Kidney tubule cell (primary cell): ENCODE data around the gene USP4.

Experiments
- DNase-seq: peaks from one replicate; pipeline ENCODE4 v3.0.0-alpha.2; 2018; ENCODE audit warnings: low spot score

USP4 gene

GRCh38 chr3:49296781-49297411 lies 43.0 kb downstream of the USP4 start:
- no peak for DNase-seq

GRCh38 chr3:49295489-49296058 lies 44.3 kb downstream of the USP4 start:
- DNase-seq = peak; percentile 11

- no peak for DNase-seq
Measured at GRCh38 chr3:49294343-49294742, 45.5 kb downstream of the USP4 start.

GRCh38 chr3:49283997-49284396 lies 55.9 kb downstream of the USP4 start:
- DNase-seq = no peak

- no peak for DNase-seq
Measured at GRCh38 chr3:49279376-49279775, 60.5 kb downstream of the USP4 start.

GRCh38 chr3:49278548-49278947 lies 61.3 kb downstream of the USP4 start:
- DNase-seq = no peak

- DNase-seq = no peak
Measured at GRCh38 chr3:49277383-49277775, 62.5 kb downstream of the USP4 start.

GRCh38 chr3:49276475-49277382 lies 63.1 kb downstream of the USP4 start, which contains the start of gene C3orf62:
C3orf62 (minus strand) TSS chr3:49277232; CDS start chr3:49276872, 360 bp downstream.
- DNase-seq = peak; percentile 78

GRCh38 chr3:49273825-49274532 lies 65.9 kb downstream of the USP4 start:
- DNase-seq = no peak

GRCh38 chr3:49271047-49271446 lies 68.8 kb downstream of the USP4 start:
- DNase-seq = no peak

- no peak for DNase-seq
Measured at GRCh38 chr3:49270156-49270500, 69.7 kb downstream of the USP4 start.

- DNase-seq = no peak
Measured at GRCh38 chr3:49269443-49270155, 70.3 kb downstream of the USP4 start.

- no peak for DNase-seq
Measured at GRCh38 chr3:49266410-49267095, 73.3 kb downstream of the USP4 start.

GRCh38 chr3:49265661-49266386 lies 74.0 kb downstream of the USP4 start:
- DNase-seq = no peak

GRCh38 chr3:49263159-49263889 lies 76.5 kb downstream of the USP4 start:
- DNase-seq = no peak

GRCh38 chr3:49260806-49261324 lies 79.0 kb downstream of the USP4 start:
- no peak for DNase-seq

GRCh38 chr3:49257187-49257586 lies 82.7 kb downstream of the USP4 start:
- DNase-seq = no peak

- no peak for DNase-seq
Measured at GRCh38 chr3:49255718-49256511, 83.9 kb downstream of the USP4 start.

- DNase-seq = peak; percentile 38
Measured at GRCh38 chr3:49255112-49255511, 84.7 kb downstream of the USP4 start.
